Kidney epithelial cell (primary cell): ENCODE results near the gene NR3C1. TPM values are rescaled to one million over a fixed set of nuclear protein-coding genes. Genes with fewer than 3 reads are reported as not detected.

Source experiments
- DNase-seq: peaks from one replicate; pipeline ENCODE4 v3.0.0-alpha.2; 2010; ENCODE audit warnings: low read depth
- H3K27me3 ChIP-seq: 2 replicates; pipeline ENCODE4 v1.6.0; 2011; ENCODE audit warnings: low read length; ENCODE audit not compliant: control insufficient read depth, insufficient read depth
- H3K36me3 ChIP-seq: 2 replicates; pipeline ENCODE4 v1.5.1; 2011; ENCODE audit warnings: low read length; ENCODE audit not compliant: control insufficient read depth, insufficient read depth
- H3K4me3 ChIP-seq: 2 replicates; pipeline ENCODE4 v1.5.1; 2011; ENCODE audit warnings: low read depth, mild to moderate bottlenecking, control low read depth, low read length
- total RNA-seq: library from RNA; depleted of rRNA; stranded (reverse); fragments of >200 nt; gene quantifications from 2 replicates; pipeline ENCODE4 v1.2.3, GENCODE V29; 2015
- TF ChIP-seq, protein P1 (sequence below): IDR thresholded peaks from 2 replicates; pipeline ENCODE4 v1.5.1; 2011; ENCODE audit warnings: mild to moderate bottlenecking, moderate library complexity, low read length, control low read depth, inconsistent platforms; ENCODE audit not compliant: insufficient read depth, poor library complexity, severe bottlenecking

Gene NR3C1
- total RNA-seq, 1 donor from 2014 or later, result 18.3 TPM

DNA sequence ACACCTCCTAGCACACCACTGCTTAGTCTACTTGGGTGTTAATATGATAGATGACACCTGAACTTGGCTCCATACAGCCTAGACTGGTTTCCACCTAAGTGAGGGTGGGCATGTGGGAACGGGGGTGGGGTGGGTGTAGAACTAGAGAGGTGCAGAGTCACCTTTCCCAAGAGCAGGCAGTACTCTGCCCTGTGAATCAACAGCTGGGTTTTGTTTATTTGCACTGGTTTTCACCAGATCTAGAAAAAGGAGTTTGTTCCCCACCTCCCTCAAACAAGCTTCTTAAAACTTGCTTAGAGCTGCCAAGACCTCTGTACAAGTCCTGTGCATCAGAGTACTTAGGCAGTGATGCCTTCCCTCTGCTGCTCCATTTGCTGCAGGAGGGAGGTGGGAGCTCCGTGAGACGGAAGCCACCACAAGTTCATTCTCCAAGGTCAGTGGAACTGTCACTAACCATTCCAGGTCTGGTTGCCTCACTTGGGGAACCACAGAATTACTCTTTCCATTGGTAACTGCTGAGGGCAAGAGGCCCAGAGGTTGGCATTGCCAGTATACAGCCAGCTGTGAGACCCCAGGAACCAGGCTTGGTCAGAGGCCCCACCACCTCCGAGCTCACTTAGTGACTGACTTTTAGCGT lies 163.5 kb downstream of the NR3C1 start:
- Histone ChIP-seq H3K4me3 (no peak overlapping the region), H3K27me3 (no peaks in the 10 kb centered on the region), H3K36me3 (no peaks in the 10 kb centered on the region)
- no peak for DNase-seq
- TF ChIP-seq, protein P1, sequence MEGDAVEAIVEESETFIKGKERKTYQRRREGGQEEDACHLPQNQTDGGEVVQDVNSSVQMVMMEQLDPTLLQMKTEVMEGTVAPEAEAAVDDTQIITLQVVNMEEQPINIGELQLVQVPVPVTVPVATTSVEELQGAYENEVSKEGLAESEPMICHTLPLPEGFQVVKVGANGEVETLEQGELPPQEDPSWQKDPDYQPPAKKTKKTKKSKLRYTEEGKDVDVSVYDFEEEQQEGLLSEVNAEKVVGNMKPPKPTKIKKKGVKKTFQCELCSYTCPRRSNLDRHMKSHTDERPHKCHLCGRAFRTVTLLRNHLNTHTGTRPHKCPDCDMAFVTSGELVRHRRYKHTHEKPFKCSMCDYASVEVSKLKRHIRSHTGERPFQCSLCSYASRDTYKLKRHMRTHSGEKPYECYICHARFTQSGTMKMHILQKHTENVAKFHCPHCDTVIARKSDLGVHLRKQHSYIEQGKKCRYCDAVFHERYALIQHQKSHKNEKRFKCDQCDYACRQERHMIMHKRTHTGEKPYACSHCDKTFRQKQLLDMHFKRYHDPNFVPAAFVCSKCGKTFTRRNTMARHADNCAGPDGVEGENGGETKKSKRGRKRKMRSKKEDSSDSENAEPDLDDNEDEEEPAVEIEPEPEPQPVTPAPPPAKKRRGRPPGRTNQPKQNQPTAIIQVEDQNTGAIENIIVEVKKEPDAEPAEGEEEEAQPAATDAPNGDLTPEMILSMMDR, result no peak

DNA sequence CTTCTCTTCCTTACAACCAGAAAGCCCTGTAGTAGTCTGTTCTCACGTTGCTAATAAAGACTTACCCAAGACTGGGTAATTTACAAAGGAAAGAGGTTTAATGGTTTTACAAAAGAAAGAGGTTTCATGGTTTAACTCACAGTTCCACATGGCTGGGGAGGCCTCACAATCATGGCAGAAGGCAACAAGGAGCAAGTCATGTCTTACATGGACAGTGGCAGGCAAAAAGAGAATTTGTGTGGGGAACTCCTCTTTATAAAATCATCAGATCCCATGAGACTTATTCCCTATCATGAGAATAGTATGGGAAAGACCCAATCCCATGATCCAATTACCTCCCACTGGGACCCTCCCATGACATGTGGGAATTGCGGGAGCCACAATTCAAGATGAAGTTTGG lies 164.9 kb downstream of the NR3C1 start:
- no peak for DNase-seq
- Histone ChIP-seq H3K36me3 (no peaks in the 10 kb centered on the region), H3K4me3 (no peak overlapping the region), H3K27me3 (no peaks in the 10 kb centered on the region)
- TF ChIP-seq, protein P1, result no peak

DNA sequence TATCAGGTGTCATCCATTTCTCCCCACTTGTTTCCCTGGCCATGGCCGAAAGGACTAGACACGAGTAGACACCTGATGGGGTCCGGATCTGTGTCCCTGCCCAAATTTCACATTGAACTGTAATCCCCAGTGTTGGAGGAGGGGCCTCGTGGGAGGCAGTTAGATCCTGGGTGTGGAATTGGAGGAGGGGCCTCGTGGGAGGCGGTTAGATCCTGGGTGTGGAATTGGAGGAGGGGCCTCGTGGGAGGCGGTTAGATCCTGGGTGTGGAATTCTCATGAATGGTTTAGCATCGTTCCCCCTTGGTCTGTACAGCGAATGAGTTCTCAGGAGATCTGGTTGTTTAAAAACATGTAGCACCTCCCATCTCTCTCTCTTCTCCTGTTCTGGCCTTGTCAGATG lies 165.8 kb downstream of the NR3C1 start:
- TF ChIP-seq, protein P1, result no peak

DNA sequence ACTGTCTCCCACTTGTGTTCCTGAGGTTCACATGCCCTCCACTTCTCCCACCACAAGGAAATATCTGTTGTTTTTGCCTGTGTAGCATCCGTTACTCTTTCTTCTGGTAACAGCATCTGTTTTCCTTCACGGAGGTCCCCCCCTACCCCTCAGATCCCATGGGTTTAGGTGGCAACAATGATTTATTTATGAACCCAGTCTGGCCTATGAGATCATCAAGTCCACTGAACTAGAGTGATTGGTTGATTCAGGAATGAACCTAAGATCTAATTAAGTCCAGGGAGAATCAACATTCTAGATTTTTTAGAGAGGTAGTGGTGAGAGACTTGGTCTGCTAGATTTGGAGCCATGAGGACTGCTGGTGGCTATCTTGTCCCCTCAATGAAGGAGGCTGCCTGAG lies 166.8 kb downstream of the NR3C1 start:
- no peak overlapping the region for H3K4me3 ChIP-seq
- no peaks in the 10 kb centered on the region for H3K27me3 ChIP-seq
- no peak for DNase-seq
- no peaks in the 10 kb centered on the region for H3K36me3 ChIP-seq
- TF ChIP-seq, protein P1, result no peak

More for the DNA sequence above, 165.8 kb downstream of the NR3C1 start:
- Histone ChIP-seq H3K36me3 (no peaks in the 10 kb centered on the region), H3K27me3 (no peaks in the 10 kb centered on the region), H3K4me3 (no peak overlapping the region)
- DNase-seq, result no peak

DNA sequence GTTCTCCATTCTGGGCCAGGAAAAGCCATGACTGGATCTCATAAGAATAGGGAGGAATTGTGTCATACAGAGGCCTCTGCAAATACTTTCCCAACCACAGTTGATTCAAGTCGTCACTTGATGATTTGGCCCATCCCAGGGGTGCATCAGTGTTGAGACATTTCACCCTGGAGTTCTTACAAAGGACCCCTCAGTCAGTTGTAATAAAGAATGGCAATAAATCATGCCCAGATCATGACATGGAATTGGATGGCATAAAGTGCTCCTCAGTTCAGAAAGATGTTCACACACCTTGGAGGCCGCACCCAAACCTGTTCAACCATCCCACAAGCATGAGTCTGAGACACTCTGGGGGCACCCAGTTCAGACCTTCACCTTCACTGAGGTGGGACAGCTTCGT lies 168.1 kb downstream of the NR3C1 start:
- no peak overlapping the region for H3K4me3 ChIP-seq
- no peak for DNase-seq
- H3K27me3 ChIP-seq, result no peaks in the 10 kb centered on the region
- no peaks in the 10 kb centered on the region for H3K36me3 ChIP-seq
- TF ChIP-seq, protein P1, result no peak
